ENCODE results near the gene DCTN1. TPM values are rescaled to one million over a fixed set of nuclear protein-coding genes. Genes with fewer than 3 reads are reported as not detected.

The DCTN1 gene
- total RNA-seq, 4 donors from 2014 or later = 85.3 to 191 (median 121) TPM

DNA sequence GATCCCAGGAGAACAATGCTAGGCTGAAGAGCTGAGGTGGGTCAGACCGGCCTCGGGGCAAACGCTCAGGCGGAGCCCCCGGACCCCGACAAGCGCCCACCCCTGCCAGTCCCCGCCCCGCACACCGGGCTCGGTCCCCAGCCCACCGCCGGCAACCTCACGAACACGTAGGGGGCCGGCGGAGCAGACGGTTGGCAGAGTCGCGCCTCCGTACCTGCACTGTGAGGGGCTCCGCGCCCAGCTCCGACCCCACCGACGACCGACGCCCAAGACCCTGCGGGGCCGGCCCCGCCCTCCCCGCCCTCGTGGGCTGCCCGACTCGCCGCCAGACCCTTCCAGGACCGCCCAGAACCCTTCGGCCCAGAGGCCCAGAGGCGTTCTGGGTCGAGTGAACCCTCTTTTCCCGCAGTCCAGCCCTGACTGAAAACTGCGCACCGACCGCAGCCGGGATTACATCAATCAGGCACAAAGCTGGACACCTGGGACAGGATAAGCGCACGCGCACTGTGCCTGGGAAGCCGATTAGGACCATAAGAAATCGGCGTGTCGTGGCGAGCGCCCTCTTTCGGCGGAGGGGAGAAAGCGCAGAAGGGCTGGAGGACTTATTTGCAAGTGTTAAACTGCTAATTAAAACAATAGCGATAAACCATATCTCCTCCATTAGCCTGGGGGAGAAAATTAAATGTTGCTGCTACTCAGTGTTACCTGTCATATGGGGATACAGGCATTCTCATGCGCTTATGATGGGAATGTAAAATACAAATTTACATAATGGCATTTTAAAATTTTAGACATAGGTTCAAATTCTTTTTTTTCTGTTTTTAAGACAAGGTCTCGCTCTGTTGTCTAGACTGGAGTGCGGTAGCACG, 11.7 kb upstream of the DCTN1 start:
- peaks cover 0 to 25% (median 6%) of the 10 kb centered on the region in 4 donors for H3K4me1 ChIP-seq
- TF ChIP-seq, protein P1, sequence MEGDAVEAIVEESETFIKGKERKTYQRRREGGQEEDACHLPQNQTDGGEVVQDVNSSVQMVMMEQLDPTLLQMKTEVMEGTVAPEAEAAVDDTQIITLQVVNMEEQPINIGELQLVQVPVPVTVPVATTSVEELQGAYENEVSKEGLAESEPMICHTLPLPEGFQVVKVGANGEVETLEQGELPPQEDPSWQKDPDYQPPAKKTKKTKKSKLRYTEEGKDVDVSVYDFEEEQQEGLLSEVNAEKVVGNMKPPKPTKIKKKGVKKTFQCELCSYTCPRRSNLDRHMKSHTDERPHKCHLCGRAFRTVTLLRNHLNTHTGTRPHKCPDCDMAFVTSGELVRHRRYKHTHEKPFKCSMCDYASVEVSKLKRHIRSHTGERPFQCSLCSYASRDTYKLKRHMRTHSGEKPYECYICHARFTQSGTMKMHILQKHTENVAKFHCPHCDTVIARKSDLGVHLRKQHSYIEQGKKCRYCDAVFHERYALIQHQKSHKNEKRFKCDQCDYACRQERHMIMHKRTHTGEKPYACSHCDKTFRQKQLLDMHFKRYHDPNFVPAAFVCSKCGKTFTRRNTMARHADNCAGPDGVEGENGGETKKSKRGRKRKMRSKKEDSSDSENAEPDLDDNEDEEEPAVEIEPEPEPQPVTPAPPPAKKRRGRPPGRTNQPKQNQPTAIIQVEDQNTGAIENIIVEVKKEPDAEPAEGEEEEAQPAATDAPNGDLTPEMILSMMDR (IDR thresholded peaks at IDR 0.05) = peak; percentile 88 to 98 (median 94)
- peak; percentile 13 to 45 for TF ChIP-seq POLR2A (IDR thresholded peaks at IDR 0.05)
- no peaks in the 10 kb centered on the region for H3K36me3 ChIP-seq
- DNase-seq = peak; percentile 85 to 98 (median 96)
- H3K27ac ChIP-seq = peak overlapping the region; percentile 82 to 92 (median 88)
- H3K4me3 ChIP-seq = peak overlapping the region; percentile 71 to 95 (median 89)
- no peaks in the 10 kb centered on the region for H3K27me3 ChIP-seq
- no peaks in the 10 kb centered on the region for H3K9me3 ChIP-seq

DNA sequence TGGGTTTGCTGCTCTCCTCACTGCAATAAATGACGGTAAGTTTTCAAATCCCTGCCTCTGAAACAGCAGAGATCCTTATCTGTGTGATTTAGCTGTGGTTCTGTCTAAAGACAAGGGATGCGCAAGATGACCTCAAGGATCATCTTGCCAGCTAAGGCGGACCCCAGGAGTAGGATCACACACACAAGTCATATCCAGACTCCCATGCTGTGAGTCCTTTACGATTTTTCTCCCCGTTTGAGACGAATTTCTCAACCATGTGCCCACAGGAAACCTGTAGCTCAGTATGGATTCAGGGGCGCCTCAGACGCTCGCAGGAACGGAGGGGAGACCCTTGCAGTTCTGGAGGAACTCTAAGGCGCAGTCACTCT, 11.1 kb upstream of the DCTN1 start:
- peak overlapping the region; percentile 71 to 95 (median 89) for H3K4me3 ChIP-seq
- H3K27me3 ChIP-seq = no peaks in the 10 kb centered on the region
- no peaks in the 10 kb centered on the region for H3K36me3 ChIP-seq
- H3K9me3 ChIP-seq = no peaks in the 10 kb centered on the region
- peak overlapping the region; percentile 82 to 92 (median 88) for H3K27ac ChIP-seq
- TF ChIP-seq, protein P1 (IDR thresholded peaks at IDR 0.05) = no peak
- TF ChIP-seq POLR2A (IDR thresholded peaks at IDR 0.05) = no peak
- H3K4me1 ChIP-seq = peaks cover 0 to 25% (median 6%) of the 10 kb centered on the region in 4 donors
- no peak for DNase-seq

DNA sequence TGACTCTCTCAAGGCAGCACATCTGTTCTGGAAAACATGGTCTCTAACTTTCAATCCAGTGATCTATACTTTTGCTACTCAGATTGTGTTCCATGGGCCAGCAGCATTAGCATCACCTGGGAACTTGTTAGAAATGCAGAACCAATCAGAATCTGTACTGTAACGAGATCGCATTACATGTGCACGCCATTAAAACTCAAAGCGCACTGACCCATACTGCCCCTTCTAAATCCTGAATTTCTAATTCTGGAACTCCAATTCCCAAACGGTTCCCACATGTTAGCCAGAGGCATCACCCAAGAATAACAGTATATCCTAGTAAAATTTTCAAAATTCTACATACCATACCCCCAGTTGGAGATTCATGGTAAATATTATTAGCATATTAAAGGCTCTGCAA, 10.5 kb upstream of the DCTN1 start:
- Histone ChIP-seq H3K4me1 (peaks cover 0 to 25% (median 6%) of the 10 kb centered on the region in 4 donors), H3K27me3 (no peaks in the 10 kb centered on the region), H3K36me3 (no peaks in the 10 kb centered on the region), H3K9me3 (no peaks in the 10 kb centered on the region), H3K4me3 (peak overlapping the region in 2 of 4 donors; percentile 87 to 95), H3K27ac (no peak overlapping the region)
- no peak for TF ChIP-seq POLR2A (IDR thresholded peaks at IDR 0.05)
- TF ChIP-seq, protein P1 (IDR thresholded peaks at IDR 0.05) = no peak
- DNase-seq = no peak

DNA sequence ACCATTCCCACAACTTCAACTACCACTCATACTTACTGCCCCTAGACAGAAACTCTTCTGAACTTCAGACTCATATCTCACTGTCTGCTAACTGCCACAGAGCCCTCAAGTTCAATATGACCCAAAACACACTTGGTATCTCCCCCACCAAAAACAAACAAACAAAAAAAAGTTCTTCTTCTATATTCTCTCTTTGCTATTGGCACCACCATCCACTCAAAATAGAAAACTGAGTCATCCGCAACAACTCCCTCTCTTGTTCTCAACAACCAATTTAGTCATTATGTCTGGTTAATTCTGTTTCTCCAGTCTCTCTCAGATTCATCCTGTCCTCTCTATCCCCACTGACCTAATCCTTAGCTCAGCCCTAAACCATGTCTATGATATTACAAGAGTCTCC, 7.2 kb upstream of the DCTN1 start:
- Histone ChIP-seq H3K36me3 (no peaks in the 10 kb centered on the region), H3K9me3 (no peaks in the 10 kb centered on the region), H3K4me1 (peaks cover 0 to 32% (median 6%) of the 10 kb centered on the region in 4 donors), H3K27ac (no peak overlapping the region), H3K27me3 (no peaks in the 10 kb centered on the region), H3K4me3 (no peak overlapping the region)
- TF ChIP-seq POLR2A (IDR thresholded peaks at IDR 0.05) = no peak
- TF ChIP-seq, protein P1 (IDR thresholded peaks at IDR 0.05) = no peak
- DNase-seq = no peak

DNA sequence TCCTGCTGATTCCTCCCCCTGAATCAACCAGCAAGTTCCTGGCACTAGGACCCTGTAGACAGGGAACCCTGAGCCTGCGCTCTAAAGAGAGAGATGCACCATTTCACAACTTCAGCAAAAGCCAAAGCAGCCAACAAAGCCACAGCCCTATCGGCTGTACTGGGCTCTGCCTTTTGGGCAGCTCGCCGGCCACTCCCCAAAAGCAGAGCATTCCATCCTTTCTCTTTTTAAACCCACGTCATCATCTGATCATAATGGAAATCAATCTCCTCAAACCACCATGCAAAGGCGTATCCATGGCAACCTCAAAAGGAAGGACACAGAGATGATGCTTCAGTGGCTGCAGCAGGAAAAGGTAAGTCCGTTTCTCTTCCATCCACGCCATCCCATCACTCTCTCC, 5.3 kb upstream of the DCTN1 start:
- H3K36me3 ChIP-seq = no peaks in the 10 kb centered on the region
- peaks cover 0 to 24% (median 3%) of the 10 kb centered on the region in 4 donors for H3K4me1 ChIP-seq
- no peaks in the 10 kb centered on the region for H3K27me3 ChIP-seq
- no peaks in the 10 kb centered on the region for H3K9me3 ChIP-seq
- no peak overlapping the region for H3K4me3 ChIP-seq
- no peak overlapping the region for H3K27ac ChIP-seq
- TF ChIP-seq, protein P1 (IDR thresholded peaks at IDR 0.05) = no peak
- no peak for TF ChIP-seq POLR2A (IDR thresholded peaks at IDR 0.05)
- no peak for DNase-seq

Data from Peyer's patch (tissue), 4 donors.